Measurements from ENCODE around the gene DENND6B.

The DENND6B gene

GRCh38 chr22:50293441-50294318 is 33.1 kb downstream of the DENND6B start:
- H3K9ac ChIP-seq (ENCODE audit: low read length): peak overlapping the region; percentile 59
- H2AK5ac ChIP-seq (ENCODE audit: low read length): no peak overlapping the region
- H3K4me3 ChIP-seq (ENCODE audit: low read length): no peak overlapping the region
- H3K27ac ChIP-seq (ENCODE audit: low read depth, low read length): peak overlapping the region; percentile 69
- peak overlapping the region; percentile 77 for H3K18ac ChIP-seq (ENCODE audit: low read length)
- no peak overlapping the region for H3K23ac ChIP-seq (ENCODE audit: low read length)
- peaks cover 6% of the 10 kb centered on the region for H3K4me1 ChIP-seq (ENCODE audit: control insufficient read depth, low read depth, low read length)
- H4K5ac ChIP-seq (ENCODE audit: low read length): no peak overlapping the region
- no peak overlapping the region for H3K4me2 ChIP-seq (ENCODE audit: low read length)
- H3K56ac ChIP-seq (ENCODE audit: low read length): peak overlapping the region; percentile 76
- H3K4ac ChIP-seq (ENCODE audit: low read depth, low read length): no peak overlapping the region
- no peak overlapping the region for H2BK120ac ChIP-seq (ENCODE audit: low read depth, low read length)
- peak overlapping the region; percentile 73 for H2BK5ac ChIP-seq (ENCODE audit: low read length)
- H3K36me3 ChIP-seq (ENCODE audit: control insufficient read depth, insufficient read depth, low read length): peaks cover 2% of the 10 kb centered on the region
- H4K8ac ChIP-seq (ENCODE audit: low read depth, low read length): no peak overlapping the region
- H3K79me2 ChIP-seq (ENCODE audit: control insufficient read depth, insufficient read depth, low read length): peaks cover 32% of the 10 kb centered on the region
- DNase-seq: peak; percentile 85
- no peak overlapping the region for H2BK15ac ChIP-seq (replicated peaks; ENCODE audit: low read depth)
- no peaks in the 10 kb centered on the region for H3K27me3 ChIP-seq (ENCODE audit: insufficient read depth, low read length, poor library complexity)
- WGBS (ENCODE audit: extremely low coverage, insufficient coverage, low lambda C conversion rate): no CpG with 5 or more reads among the region's 42 CpGs
- H3K79me1 ChIP-seq (ENCODE audit: low read length): peaks cover 28% of the 10 kb centered on the region

GRCh38 chr22:50292643-50293440 is 34.0 kb downstream of the DENND6B start:
- Histone ChIP-seq H2BK15ac (replicated peaks; ENCODE audit: low read depth) (no peak overlapping the region), H4K8ac (ENCODE audit: low read depth, low read length) (no peak overlapping the region), H3K4me1 (ENCODE audit: control insufficient read depth, low read depth, low read length) (peaks cover 6% of the 10 kb centered on the region), H3K79me2 (ENCODE audit: control insufficient read depth, insufficient read depth, low read length) (peaks cover 32% of the 10 kb centered on the region), H3K4ac (ENCODE audit: low read depth, low read length) (no peak overlapping the region), H3K4me3 (ENCODE audit: low read length) (no peak overlapping the region), H2BK5ac (ENCODE audit: low read length) (peak overlapping the region; percentile 20), H3K27ac (ENCODE audit: low read depth, low read length) (peak overlapping the region; percentile 49), H2BK120ac (ENCODE audit: low read depth, low read length) (peak overlapping the region; percentile 6), H3K79me1 (ENCODE audit: low read length) (peaks cover 28% of the 10 kb centered on the region), H3K27me3 (ENCODE audit: insufficient read depth, low read length, poor library complexity) (no peaks in the 10 kb centered on the region), H2AK5ac (ENCODE audit: low read length) (no peak overlapping the region), H3K23ac (ENCODE audit: low read length) (no peak overlapping the region), H3K36me3 (ENCODE audit: control insufficient read depth, insufficient read depth, low read length) (peaks cover 2% of the 10 kb centered on the region), H3K18ac (ENCODE audit: low read length) (peak overlapping the region; percentile 77), H3K9ac (ENCODE audit: low read length) (peak overlapping the region; percentile 37), H4K5ac (ENCODE audit: low read length) (no peak overlapping the region), H3K56ac (ENCODE audit: low read length) (peak overlapping the region; percentile 76), H3K4me2 (ENCODE audit: low read length) (peak overlapping the region; percentile 8)
- no CpG with 5 or more reads among the region's 29 CpGs for WGBS (ENCODE audit: extremely low coverage, insufficient coverage, low lambda C conversion rate)
- no peak for DNase-seq

GRCh38 chr22:50289942-50290630 is 36.7 kb downstream of the DENND6B start:
- Histone ChIP-seq H3K36me3 (ENCODE audit: control insufficient read depth, insufficient read depth, low read length) (peaks cover 2% of the 10 kb centered on the region), H4K8ac (ENCODE audit: low read depth, low read length) (no peak overlapping the region), H3K23ac (ENCODE audit: low read length) (no peak overlapping the region)

DNA sequence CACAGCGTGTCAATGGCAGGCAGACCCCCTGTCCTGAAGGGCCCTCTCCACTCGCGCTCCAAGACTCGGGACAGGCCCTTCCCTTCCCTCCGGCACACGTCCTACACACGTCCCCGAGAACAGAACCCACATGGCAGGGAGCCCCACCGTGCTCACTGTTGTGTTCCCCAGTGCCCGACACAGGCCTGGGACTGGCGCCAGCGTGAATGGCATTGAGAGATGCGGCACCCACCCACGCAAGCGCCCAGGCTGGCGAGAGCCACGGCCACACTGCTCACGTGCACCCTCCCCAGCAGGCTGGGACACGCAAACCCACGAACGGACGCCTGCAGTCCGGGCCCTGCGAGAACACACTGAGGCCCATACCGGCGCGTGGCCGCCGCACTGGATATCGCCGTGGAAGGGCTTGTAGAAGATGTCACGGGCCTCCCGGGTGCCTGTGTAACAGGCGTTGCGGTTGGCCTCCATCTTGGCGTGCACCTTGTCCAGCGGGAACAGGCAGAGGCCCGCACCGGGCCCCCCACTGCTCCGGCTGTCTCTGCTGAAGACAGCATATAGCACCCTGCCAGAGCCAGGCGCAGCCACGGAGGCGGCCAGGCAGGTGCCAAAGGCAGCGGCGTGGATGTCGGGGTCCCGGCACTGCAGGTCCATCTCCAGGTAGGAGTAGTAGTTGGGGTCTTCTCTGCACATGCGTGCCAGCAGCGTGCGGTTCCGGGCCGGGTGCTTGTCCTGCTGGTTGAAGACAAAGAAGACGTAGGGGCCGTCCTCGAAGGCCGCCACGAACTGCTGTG is 37.5 kb downstream of the DENND6B start:
- peaks cover 2% of the 10 kb centered on the region for H3K36me3 ChIP-seq (ENCODE audit: control insufficient read depth, insufficient read depth, low read length)
- no peak overlapping the region for H2BK15ac ChIP-seq (replicated peaks; ENCODE audit: low read depth)
- H3K27me3 ChIP-seq (ENCODE audit: insufficient read depth, low read length, poor library complexity): no peaks in the 10 kb centered on the region
- H3K4me2 ChIP-seq (ENCODE audit: low read length): no peak overlapping the region
- peaks cover 6% of the 10 kb centered on the region for H3K4me1 ChIP-seq (ENCODE audit: control insufficient read depth, low read depth, low read length)
- no peak overlapping the region for H3K27ac ChIP-seq (ENCODE audit: low read depth, low read length)
- no peak overlapping the region for H4K5ac ChIP-seq (ENCODE audit: low read length)
- H3K79me2 ChIP-seq (ENCODE audit: control insufficient read depth, insufficient read depth, low read length): peaks cover 15% of the 10 kb centered on the region
- H2BK120ac ChIP-seq (ENCODE audit: low read depth, low read length): no peak overlapping the region
- H2BK5ac ChIP-seq (ENCODE audit: low read length): no peak overlapping the region
- WGBS (ENCODE audit: extremely low coverage, insufficient coverage, low lambda C conversion rate): no CpG with 5 or more reads among the region's 57 CpGs
- H3K4ac ChIP-seq (ENCODE audit: low read depth, low read length): no peak overlapping the region
- H3K18ac ChIP-seq (ENCODE audit: low read length): no peak overlapping the region
- no peak for DNase-seq
- no peak overlapping the region for H3K9ac ChIP-seq (ENCODE audit: low read length)
- no peak overlapping the region for H2AK5ac ChIP-seq (ENCODE audit: low read length)
- H4K8ac ChIP-seq (ENCODE audit: low read depth, low read length): no peak overlapping the region
- no peak overlapping the region for H3K4me3 ChIP-seq (ENCODE audit: low read length)
- H3K79me1 ChIP-seq (ENCODE audit: low read length): peaks cover 18% of the 10 kb centered on the region
- no peak overlapping the region for H3K23ac ChIP-seq (ENCODE audit: low read length)
- no peak overlapping the region for H3K56ac ChIP-seq (ENCODE audit: low read length)

More at GRCh38 chr22:50289942-50290630, 36.7 kb downstream of the DENND6B start:
- no peak overlapping the region for H2BK120ac ChIP-seq (ENCODE audit: low read depth, low read length)
- H3K9ac ChIP-seq (ENCODE audit: low read length): no peak overlapping the region
- WGBS (ENCODE audit: extremely low coverage, insufficient coverage, low lambda C conversion rate): no CpG with 5 or more reads among the region's 37 CpGs
- H2BK5ac ChIP-seq (ENCODE audit: low read length): no peak overlapping the region
- no peak overlapping the region for H2AK5ac ChIP-seq (ENCODE audit: low read length)
- peaks cover 6% of the 10 kb centered on the region for H3K4me1 ChIP-seq (ENCODE audit: control insufficient read depth, low read depth, low read length)
- H3K18ac ChIP-seq (ENCODE audit: low read length): no peak overlapping the region
- H2BK15ac ChIP-seq (replicated peaks; ENCODE audit: low read depth): no peak overlapping the region
- no peak overlapping the region for H3K4ac ChIP-seq (ENCODE audit: low read depth, low read length)
- no peaks in the 10 kb centered on the region for H3K27me3 ChIP-seq (ENCODE audit: insufficient read depth, low read length, poor library complexity)
- H3K56ac ChIP-seq (ENCODE audit: low read length): no peak overlapping the region
- DNase-seq: no peak
- H3K79me1 ChIP-seq (ENCODE audit: low read length): peaks cover 19% of the 10 kb centered on the region
- no peak overlapping the region for H3K4me3 ChIP-seq (ENCODE audit: low read length)
- no peak overlapping the region for H4K5ac ChIP-seq (ENCODE audit: low read length)
- peaks cover 15% of the 10 kb centered on the region for H3K79me2 ChIP-seq (ENCODE audit: control insufficient read depth, insufficient read depth, low read length)
- no peak overlapping the region for H3K4me2 ChIP-seq (ENCODE audit: low read length)
- no peak overlapping the region for H3K27ac ChIP-seq (ENCODE audit: low read depth, low read length)

DNA sequence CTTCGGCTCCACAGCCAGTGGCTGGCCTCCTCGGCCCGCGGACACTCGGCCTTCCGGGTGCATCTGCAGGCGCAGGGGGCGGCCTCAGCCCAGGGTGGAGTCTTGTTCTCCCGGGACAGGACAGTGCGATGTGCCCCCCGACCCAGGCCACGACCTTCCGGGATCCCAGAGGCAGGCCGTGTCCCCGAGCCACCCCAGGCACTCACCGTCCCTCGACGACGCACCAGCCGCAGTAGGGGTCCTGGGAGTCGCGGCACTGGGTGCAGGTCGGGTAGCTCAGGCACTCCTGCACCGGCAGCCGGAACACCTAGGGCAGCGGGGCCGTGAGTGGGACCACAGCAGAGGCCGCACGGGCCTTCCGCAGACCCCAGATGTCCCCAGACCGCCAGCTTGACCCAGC is 39.1 kb downstream of the DENND6B start:
- H2AK5ac ChIP-seq (ENCODE audit: low read length): no peak overlapping the region
- H3K4ac ChIP-seq (ENCODE audit: low read depth, low read length): no peak overlapping the region
- H4K8ac ChIP-seq (ENCODE audit: low read depth, low read length): no peak overlapping the region
- no peak overlapping the region for H3K56ac ChIP-seq (ENCODE audit: low read length)
- H3K4me2 ChIP-seq (ENCODE audit: low read length): no peak overlapping the region
- H3K27me3 ChIP-seq (ENCODE audit: insufficient read depth, low read length, poor library complexity): no peaks in the 10 kb centered on the region
- H3K79me1 ChIP-seq (ENCODE audit: low read length): peaks cover 13% of the 10 kb centered on the region
- no peak for DNase-seq
- no peaks in the 10 kb centered on the region for H3K4me1 ChIP-seq (ENCODE audit: control insufficient read depth, low read depth, low read length)
- H2BK120ac ChIP-seq (ENCODE audit: low read depth, low read length): no peak overlapping the region
- no peak overlapping the region for H4K5ac ChIP-seq (ENCODE audit: low read length)
- no peak overlapping the region for H3K23ac ChIP-seq (ENCODE audit: low read length)
- no peak overlapping the region for H2BK5ac ChIP-seq (ENCODE audit: low read length)
- H3K4me3 ChIP-seq (ENCODE audit: low read length): no peak overlapping the region
- WGBS (ENCODE audit: extremely low coverage, insufficient coverage, low lambda C conversion rate): no CpG with 5 or more reads among the region's 31 CpGs
- H3K79me2 ChIP-seq (ENCODE audit: control insufficient read depth, insufficient read depth, low read length): peaks cover 12% of the 10 kb centered on the region
- no peak overlapping the region for H3K18ac ChIP-seq (ENCODE audit: low read length)
- H3K9ac ChIP-seq (ENCODE audit: low read length): no peak overlapping the region
- no peak overlapping the region for H3K27ac ChIP-seq (ENCODE audit: low read depth, low read length)
- no peak overlapping the region for H2BK15ac ChIP-seq (replicated peaks; ENCODE audit: low read depth)
- H3K36me3 ChIP-seq (ENCODE audit: control insufficient read depth, insufficient read depth, low read length): peaks cover 2% of the 10 kb centered on the region
